SHP77 treated with DMSO at 0.1 percent for 48 hours (cell line): ENCODE measurements around the gene CFAP58.
"Not testable (repeated sequence)": the region's sequence is repeated elsewhere in the genome, so short reads cannot be mapped to it uniquely, and the experiment has no call there.

Experiments
- DNase-seq: peaks from one replicate; lab custom pipeline; 2025; lab: John Stamatoyannopoulos, UW

The CFAP58 gene

GRCh38 chr10:104434601-104435000 is 81.0 kb downstream of the CFAP58 start:
- no peak for DNase-seq

- no peak for DNase-seq
Observed at GRCh38 chr10:104435822-104436221, 82.2 kb downstream of the CFAP58 start.

- DNase-seq = no peak
Observed at GRCh38 chr10:104437226-104437625, 83.6 kb downstream of the CFAP58 start.

- no peak for DNase-seq
Observed at GRCh38 chr10:104440221-104440620, 86.6 kb downstream of the CFAP58 start.

GRCh38 chr10:104441329-104442000 is 87.8 kb downstream of the CFAP58 start:
- DNase-seq = no peak

GRCh38 chr10:104445359-104445758 is 91.7 kb downstream of the CFAP58 start:
- no peak for DNase-seq

- no peak for DNase-seq
Observed at GRCh38 chr10:104446151-104446550, 92.5 kb downstream of the CFAP58 start.

GRCh38 chr10:104447331-104447730 is 93.7 kb downstream of the CFAP58 start:
- no peak for DNase-seq

GRCh38 chr10:104447906-104448305 is 94.3 kb downstream of the CFAP58 start:
- DNase-seq = no peak

GRCh38 chr10:104449391-104449790 is 95.8 kb downstream of the CFAP58 start:
- no peak for DNase-seq

- no peak for DNase-seq
Observed at GRCh38 chr10:104450490-104450889, 96.9 kb downstream of the CFAP58 start.

- DNase-seq = no peak
Observed at GRCh38 chr10:104450954-104451353, 97.3 kb downstream of the CFAP58 start.

- DNase-seq = no peak
Observed at GRCh38 chr10:104452977-104453376, 99.3 kb downstream of the CFAP58 start.

GRCh38 chr10:104456802-104457542 is 103.3 kb downstream of the CFAP58 start:
- no peak for DNase-seq

GRCh38 chr10:104457543-104457828 is 103.9 kb downstream of the CFAP58 start:
- DNase-seq = no peak

GRCh38 chr10:104465575-104465974 is 111.9 kb downstream of the CFAP58 start:
- DNase-seq = not testable (repeated sequence)

GRCh38 chr10:104468818-104469217 is 115.2 kb downstream of the CFAP58 start:
- DNase-seq = not testable (repeated sequence)

- no peak for DNase-seq
Observed at GRCh38 chr10:104472505-104472904, 118.9 kb downstream of the CFAP58 start.

GRCh38 chr10:104472957-104473745 is 119.5 kb downstream of the CFAP58 start:
- no peak for DNase-seq

- DNase-seq = no peak
Observed at GRCh38 chr10:104478380-104478779, 124.7 kb downstream of the CFAP58 start.

- DNase-seq = no peak
Observed at GRCh38 chr10:104479906-104480593, 126.4 kb downstream of the CFAP58 start.

GRCh38 chr10:104480797-104481196 is 127.2 kb downstream of the CFAP58 start:
- no peak for DNase-seq
